ENCODE results near the gene MYO19. TPM values are rescaled to one million over a fixed set of nuclear protein-coding genes. Genes with fewer than 3 reads are reported as not detected.
"Not testable (repeated sequence)": the region's sequence is repeated elsewhere in the genome, so short reads cannot be mapped to it uniquely, and the experiment has no call there.

MYO19 gene
- total RNA-seq, 1 donor from 2014 or later = 40.7 TPM

GRCh38 chr17:36514856-36515255, 19.8 kb downstream of the MYO19 start:
- Histone ChIP-seq H3K9me3 (no peaks in the 10 kb centered on the region), H3K36me3 (peaks cover 11 to 33% of the 10 kb centered on the region in 2 donors), H3K4me1 (no peaks in the 10 kb centered on the region), H3K27me3 (no peaks in the 10 kb centered on the region), H3K27ac (no peak overlapping the region), H3K4me3 (no peak overlapping the region)
- DNase-seq (ENCODE audit: low spot score in 2 of 2) = no peak
- no peak for TF ChIP-seq CTCF (IDR thresholded peaks at IDR 0.05)
- intact Hi-C loops (cut with DNase I) = no loop called here

GRCh38 chr17:36512641-36513040, 22.0 kb downstream of the MYO19 start:
- intact Hi-C loops (cut with DNase I) = no loop called here
- Histone ChIP-seq H3K27ac (no peak overlapping the region), H3K27me3 (no peaks in the 10 kb centered on the region), H3K4me1 (no peaks in the 10 kb centered on the region), H3K9me3 (no peaks in the 10 kb centered on the region), H3K4me3 (no peak overlapping the region), H3K36me3 (peaks cover 11 to 42% of the 10 kb centered on the region in 2 donors)
- no peak for DNase-seq (ENCODE audit: low spot score in 2 of 2)
- TF ChIP-seq CTCF (IDR thresholded peaks at IDR 0.05) = no peak

- no peaks in the 10 kb centered on the region for H3K27me3 ChIP-seq
- intact Hi-C loops (cut with DNase I) = no loop called here
- H3K4me3 ChIP-seq = no peak overlapping the region
- no peaks in the 10 kb centered on the region for H3K4me1 ChIP-seq
- no peak for DNase-seq (ENCODE audit: low spot score in 2 of 2)
- peaks cover 11 to 52% of the 10 kb centered on the region in 2 donors for H3K36me3 ChIP-seq
- no peak for TF ChIP-seq CTCF (IDR thresholded peaks at IDR 0.05)
- H3K27ac ChIP-seq = no peak overlapping the region
- no peaks in the 10 kb centered on the region for H3K9me3 ChIP-seq
Measured at GRCh38 chr17:36511216-36511615, 23.5 kb downstream of the MYO19 start.

GRCh38 chr17:36510636-36511035, 24.0 kb downstream of the MYO19 start:
- no peak for DNase-seq (ENCODE audit: low spot score in 2 of 2)
- intact Hi-C loops (cut with DNase I) = no loop called here
- Histone ChIP-seq H3K36me3 (peaks cover 11 to 56% of the 10 kb centered on the region in 2 donors), H3K27me3 (no peaks in the 10 kb centered on the region), H3K9me3 (no peaks in the 10 kb centered on the region), H3K27ac (no peak overlapping the region), H3K4me1 (no peaks in the 10 kb centered on the region), H3K4me3 (no peak overlapping the region)
- no peak for TF ChIP-seq CTCF (IDR thresholded peaks at IDR 0.05)

GRCh38 chr17:36509272-36509985, 25.2 kb downstream of the MYO19 start:
- Histone ChIP-seq H3K36me3 (peaks cover 19 to 57% of the 10 kb centered on the region in 2 donors), H3K9me3 (no peaks in the 10 kb centered on the region), H3K27ac (no peak overlapping the region), H3K4me3 (no peak overlapping the region), H3K4me1 (no peaks in the 10 kb centered on the region), H3K27me3 (no peaks in the 10 kb centered on the region)
- intact Hi-C loops (cut with DNase I) = no loop called here
- TF ChIP-seq CTCF (IDR thresholded peaks at IDR 0.05) = no peak
- no peak for DNase-seq (ENCODE audit: low spot score in 2 of 2)

GRCh38 chr17:36508439-36508838, 26.2 kb downstream of the MYO19 start:
- H3K36me3 ChIP-seq = peaks cover 26 to 60% of the 10 kb centered on the region in 2 donors
- intact Hi-C loops (cut with DNase I); DNase-seq (ENCODE audit: low spot score in 2 of 2); H3K4me1 ChIP-seq; H3K27ac ChIP-seq; H3K27me3 ChIP-seq; H3K9me3 ChIP-seq; H3K4me3 ChIP-seq: not testable (repeated sequence)

Data from ascending aorta (tissue), 2 donors.